Mucosa of rectum (tissue), 2 donors: Measurements from ENCODE around the gene OR10X1.

Experiments used
- H3K27ac ChIP-seq, 2 donors: one replicate each; pipeline ENCODE4 v1.7.0; 2013; ENCODE audit warnings: inconsistent platforms in 2 of 2, low read depth in 2 of 2, low read length in 2 of 2
- H3K27me3 ChIP-seq, 2 donors: one replicate each; pipeline ENCODE4 v1.7.0; 2013; ENCODE audit warnings: low read length in 2 of 2; ENCODE audit not compliant: control insufficient read depth in 2 of 2, insufficient read depth in 2 of 2
- H3K36me3 ChIP-seq, 2 donors: one replicate each; pipeline ENCODE4 v1.7.0; 2013; ENCODE audit warnings: low read length in 2 of 2; ENCODE audit not compliant: control insufficient read depth in 2 of 2, insufficient read depth in 2 of 2
- H3K4me1 ChIP-seq, 2 donors: one replicate each; pipeline ENCODE4 v1.7.0; 2013; ENCODE audit warnings: low read length in 2 of 2, mild to moderate bottlenecking in 1 of 2; ENCODE audit not compliant: control insufficient read depth in 2 of 2, insufficient read depth in 2 of 2
- H3K4me3 ChIP-seq, 2 donors: one replicate each; pipeline ENCODE4 v1.7.0; 2013; ENCODE audit warnings: low read length in 2 of 2
- H3K9ac ChIP-seq, 2 donors: one replicate each; pipeline ENCODE4 v1.7.0; 2013; ENCODE audit warnings: low read length in 2 of 2, low read depth in 1 of 2, mild to moderate bottlenecking in 1 of 2
- H3K9me3 ChIP-seq, 2 donors: one replicate each; pipeline ENCODE4 v1.7.0; 2013; ENCODE audit warnings: low read length in 2 of 2; ENCODE audit not compliant: control insufficient read depth in 2 of 2
- donor health status: healthy.
- donor health status: Normal muscosa, but diverticular disease.

The OR10X1 gene

GRCh38 chr1:158564608-158565007 lies 15.1 kb downstream of the OR10X1 start:
- Histone ChIP-seq H3K9me3 (no peaks in the 10 kb centered on the region), H3K27me3 (no peaks in the 10 kb centered on the region), H3K4me3 (no peak overlapping the region), H3K4me1 (no peaks in the 10 kb centered on the region), H3K36me3 (no peaks in the 10 kb centered on the region), H3K9ac (no peak overlapping the region), H3K27ac (no peak overlapping the region)

GRCh38 chr1:158563853-158564252 lies 15.8 kb downstream of the OR10X1 start:
- no peak overlapping the region for H3K9ac ChIP-seq
- H3K4me3 ChIP-seq = no peak overlapping the region
- no peaks in the 10 kb centered on the region for H3K27me3 ChIP-seq
- no peak overlapping the region for H3K27ac ChIP-seq
- H3K9me3 ChIP-seq = no peaks in the 10 kb centered on the region
- H3K36me3 ChIP-seq = no peaks in the 10 kb centered on the region
- no peaks in the 10 kb centered on the region for H3K4me1 ChIP-seq

DNA sequence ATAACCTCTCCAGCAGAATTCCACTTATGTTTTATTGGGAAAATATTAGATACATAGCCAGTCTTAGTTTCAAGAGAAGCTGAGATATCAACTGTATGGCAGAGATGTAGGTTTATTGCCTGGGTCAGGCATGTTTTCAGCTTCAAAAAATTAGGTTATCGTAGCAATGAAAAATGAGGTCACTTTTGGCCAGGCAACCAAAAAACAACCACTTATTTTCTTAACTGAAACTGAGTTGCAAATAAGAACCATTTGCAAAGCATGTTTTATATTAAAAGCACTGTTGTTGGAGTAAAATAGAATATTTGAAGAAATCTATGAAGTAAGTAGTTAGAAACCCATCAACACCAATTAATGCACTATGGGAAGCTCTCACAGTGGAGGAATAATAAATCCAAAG lies 20.0 kb downstream of the OR10X1 start:
- no peaks in the 10 kb centered on the region for H3K4me1 ChIP-seq

GRCh38 chr1:158554352-158554751 lies 25.3 kb downstream of the OR10X1 start, which contains the start of gene OR6Y1:
TSS of gene OR6Y1 (minus strand) at chr1:158554405. CDS start at chr1:158548105, 6,300 bp downstream.
- no peak within 1 kb of the TSS for H3K27ac ChIP-seq
- H3K9ac ChIP-seq = no peak within 1 kb of the TSS
- H3K27me3 ChIP-seq = no peaks in the 10 kb centered on the region
- H3K36me3 ChIP-seq = no peaks in the 10 kb centered on the region
- H3K4me1 ChIP-seq = no peaks in the 10 kb centered on the region
- no peaks in the 10 kb centered on the region for H3K9me3 ChIP-seq
- no peak within 1 kb of the TSS for H3K4me3 ChIP-seq

More for the DNA sequence above, 20.0 kb downstream of the OR10X1 start:
- Histone ChIP-seq H3K27ac (no peak overlapping the region), H3K9ac (no peak overlapping the region), H3K9me3 (no peaks in the 10 kb centered on the region), H3K4me3 (no peak overlapping the region), H3K36me3 (no peaks in the 10 kb centered on the region), H3K27me3 (no peaks in the 10 kb centered on the region)

- no peaks in the 10 kb centered on the region for H3K9me3 ChIP-seq
- no peak overlapping the region for H3K9ac ChIP-seq
- H3K36me3 ChIP-seq = no peaks in the 10 kb centered on the region
- H3K27me3 ChIP-seq = no peaks in the 10 kb centered on the region
- H3K4me3 ChIP-seq = no peak overlapping the region
- H3K27ac ChIP-seq = no peak overlapping the region
- H3K4me1 ChIP-seq = no peaks in the 10 kb centered on the region
Observed at GRCh38 chr1:158552296-158552695, 27.4 kb downstream of the OR10X1 start.

DNA sequence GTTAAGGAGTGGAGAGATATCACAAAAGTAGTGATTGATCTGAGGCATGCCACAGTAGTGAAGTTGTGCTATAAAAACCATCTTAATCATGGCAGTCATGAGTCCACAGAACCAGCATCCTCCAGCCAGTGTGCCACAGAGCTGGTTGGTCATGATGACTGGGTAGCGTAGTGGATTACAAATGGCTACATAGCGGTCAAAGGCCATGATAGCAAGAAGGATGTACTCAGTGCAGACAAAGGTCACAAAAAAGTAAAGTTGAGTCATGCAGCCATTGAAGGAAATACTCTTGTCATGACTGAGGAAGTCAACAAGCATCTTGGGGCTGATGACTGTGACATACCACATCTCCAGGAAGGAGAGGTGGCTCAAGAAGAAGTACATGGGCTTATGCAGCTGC lies 32.2 kb downstream of the OR10X1 start:
- Histone ChIP-seq H3K27me3 (no peaks in the 10 kb centered on the region), H3K27ac (no peak overlapping the region)

DNA sequence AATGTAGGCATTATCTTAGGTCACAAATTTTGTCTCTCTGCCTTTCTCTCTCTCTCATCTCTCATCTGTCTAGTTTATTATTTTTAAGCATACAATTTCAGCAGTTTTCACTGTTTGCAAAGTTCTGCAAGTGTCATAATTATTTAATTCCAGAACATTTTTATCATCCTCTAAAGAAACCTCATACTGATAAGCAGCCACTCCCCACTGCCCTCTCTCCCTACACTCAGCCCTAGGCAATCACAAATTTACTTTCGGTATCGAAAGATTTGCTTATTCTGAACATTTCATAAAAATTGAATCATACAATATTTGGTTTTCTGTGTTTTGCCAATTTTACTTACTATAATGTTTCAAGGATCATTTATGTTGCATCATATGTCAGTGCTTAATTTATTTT lies 42.1 kb downstream of the OR10X1 start:
- Histone ChIP-seq H3K4me3 (no peak overlapping the region), H3K4me1 (no peaks in the 10 kb centered on the region), H3K36me3 (no peaks in the 10 kb centered on the region), H3K27ac (no peak overlapping the region), H3K27me3 (no peaks in the 10 kb centered on the region), H3K9ac (no peak overlapping the region), H3K9me3 (no peaks in the 10 kb centered on the region)

More for the DNA sequence above, 32.2 kb downstream of the OR10X1 start:
- H3K36me3 ChIP-seq = no peaks in the 10 kb centered on the region
- no peaks in the 10 kb centered on the region for H3K9me3 ChIP-seq
- no peaks in the 10 kb centered on the region for H3K4me1 ChIP-seq
- H3K4me3 ChIP-seq = no peak overlapping the region
- H3K9ac ChIP-seq = no peak overlapping the region

DNA sequence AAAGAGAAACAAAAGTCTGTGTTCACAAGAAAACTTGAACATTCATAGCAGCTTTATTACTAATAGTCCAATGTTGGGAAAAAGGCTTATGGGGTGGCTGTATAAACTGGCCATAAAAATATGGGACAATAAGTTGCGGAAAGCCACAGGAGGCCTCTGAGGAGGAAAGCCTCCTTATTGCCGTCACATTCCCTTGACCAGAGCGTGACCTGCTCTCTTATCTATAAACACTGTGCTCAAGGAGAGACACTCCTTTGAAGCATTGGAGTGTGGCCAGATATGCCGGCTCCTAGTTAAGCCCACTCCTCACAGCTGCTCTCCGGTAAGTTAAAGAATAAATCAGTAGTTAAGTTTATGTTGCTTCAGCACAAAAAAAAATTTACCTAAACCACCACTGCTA lies 45.2 kb downstream of the OR10X1 start:
- Histone ChIP-seq H3K36me3 (no peaks in the 10 kb centered on the region), H3K27ac (no peak overlapping the region), H3K9ac (no peak overlapping the region), H3K4me3 (no peak overlapping the region), H3K4me1 (no peaks in the 10 kb centered on the region), H3K27me3 (no peaks in the 10 kb centered on the region), H3K9me3 (no peaks in the 10 kb centered on the region)
